Neuronal stem cell (in vitro differentiated cells): ENCODE measurements around the gene CLIC4. TPM values are rescaled to one million over a fixed set of nuclear protein-coding genes. Genes with fewer than 3 reads are reported as not detected.
A peak's percentile ranks its signal among the peaks of the same experiment; 100 is the strongest.

Experiments
- DNase-seq: peaks from one replicate; pipeline ENCODE4 v3.0.0-alpha.2; 2013; ENCODE audit warnings: low spot score
- H2AFZ ChIP-seq: one replicate; pipeline ENCODE4 v1.6.1; 2013; ENCODE audit warnings: mild to moderate bottlenecking, low read length, inconsistent platforms
- H2AK5ac ChIP-seq: 2 replicates; pipeline ENCODE4 v1.6.1; 2013; ENCODE audit warnings: low read depth, mild to moderate bottlenecking, inconsistent platforms, low read length, moderate library complexity, mixed read lengths
- H2BK120ac ChIP-seq: 2 replicates; pipeline ENCODE4 v1.6.1; 2013; ENCODE audit warnings: low read depth, mild to moderate bottlenecking, inconsistent platforms, low read length, moderate library complexity, mixed read lengths
- H2BK12ac ChIP-seq: one replicate; pipeline ENCODE4 v1.6.1; 2013; ENCODE audit warnings: low read length, inconsistent platforms
- H2BK15ac ChIP-seq: 2 replicates; pipeline ENCODE4 v1.6.1; 2013; ENCODE audit warnings: mild to moderate bottlenecking, low read length, inconsistent platforms, mixed read lengths
- H2BK5ac ChIP-seq: one replicate; pipeline ENCODE4 v1.6.1; 2013; ENCODE audit warnings: inconsistent platforms, mild to moderate bottlenecking, low read length, moderate library complexity
- H3K14ac ChIP-seq: one replicate; pipeline ENCODE4 v1.6.1; 2013; ENCODE audit warnings: low read length, inconsistent platforms
- H3K18ac ChIP-seq: 2 replicates; pipeline ENCODE4 v1.6.1; 2013; ENCODE audit warnings: low read length, inconsistent platforms
- H3K23ac ChIP-seq: 2 replicates; pipeline ENCODE4 v1.6.1; 2013; ENCODE audit warnings: low read depth, mild to moderate bottlenecking, mixed read lengths, low read length, inconsistent platforms; ENCODE audit not compliant: poor library complexity
- H3K27ac ChIP-seq: replicated peaks from 3 replicates; pipeline ENCODE4 v1.5.1; 2013; ENCODE audit warnings: low read length, inconsistent platforms
- H3K27me3 ChIP-seq, 3 experiments: 2 replicates each; pipeline ENCODE4 v1.6.1; 2013; ENCODE audit warnings: low read length in 3 of 3, mild to moderate bottlenecking in 2 of 3, inconsistent platforms in 1 of 3, low read depth in 1 of 3, mixed read lengths in 1 of 3, moderate library complexity in 1 of 3; ENCODE audit not compliant: control insufficient read depth in 3 of 3, insufficient read depth in 3 of 3
- H3K36me3 ChIP-seq, 2 donors: replicated peaks in 1 of 2; 2 replicates each; pipeline ENCODE4 v1.6.1; 2013; ENCODE audit warnings: low read length in 2 of 2; ENCODE audit not compliant: control insufficient read depth in 2 of 2, insufficient read depth in 2 of 2
- H3K4ac ChIP-seq: 2 replicates; pipeline ENCODE4 v1.6.1; 2013; ENCODE audit warnings: inconsistent platforms, mild to moderate bottlenecking, low read length, moderate library complexity
- H3K4me1 ChIP-seq, 2 donors: 1 replicate in 1 of 2; 2 replicates in 1 of 2; pipeline ENCODE4 v1.6.1; 2013; ENCODE audit warnings: low read length in 2 of 2, low read depth in 1 of 2; ENCODE audit not compliant: control insufficient read depth in 2 of 2, insufficient read depth in 1 of 2
- H3K4me2 ChIP-seq: one replicate; pipeline ENCODE4 v1.6.1; 2013; ENCODE audit warnings: mild to moderate bottlenecking, low read length, inconsistent platforms; ENCODE audit not compliant: insufficient read depth, poor library complexity, severe bottlenecking
- H3K4me3 ChIP-seq, 2 donors: 2 replicates each; pipeline ENCODE4 v1.5.1; 2013; ENCODE audit warnings: low read length in 2 of 2, mild to moderate bottlenecking in 2 of 2, inconsistent platforms in 1 of 2, moderate library complexity in 1 of 2
- H3K79me1 ChIP-seq: one replicate; pipeline ENCODE4 v1.6.1; 2013; ENCODE audit warnings: low read depth, mild to moderate bottlenecking, inconsistent platforms, low read length, moderate library complexity
- H3K9ac ChIP-seq: one replicate; pipeline ENCODE4 v1.6.1; 2013; ENCODE audit warnings: mild to moderate bottlenecking, low read depth, low read length, inconsistent platforms; ENCODE audit not compliant: poor library complexity
- H3K9me3 ChIP-seq, 2 donors: replicated peaks in 1 of 2; 2 replicates each; pipeline versions ENCODE3 to v1.6.1; 2013; ENCODE audit warnings: low read length in 2 of 2, mild to moderate bottlenecking in 2 of 2, inconsistent platforms in 1 of 2, low read depth in 1 of 2, mixed read lengths in 1 of 2, moderate library complexity in 1 of 2; ENCODE audit not compliant: control insufficient read depth in 2 of 2, insufficient read depth in 1 of 2
- H4K8ac ChIP-seq: one replicate; pipeline ENCODE4 v1.6.1; 2013; ENCODE audit warnings: low read depth, mild to moderate bottlenecking, inconsistent platforms, low read length, moderate library complexity
- H4K91ac ChIP-seq: one replicate; pipeline ENCODE4 v1.6.1; 2013; ENCODE audit warnings: low read length, low read depth, mild to moderate bottlenecking, inconsistent platforms; ENCODE audit not compliant: poor library complexity
- WGBS, 2 donors: extraction: QIAGEN DNeasy Blood & Tissue Kit; methylation state at CpG; one replicate each; pipeline ENCODE4 v1.1.7; 2013; ENCODE audit warnings: missing lambda C conversion rate in 2 of 2, mixed read lengths in 1 of 2; ENCODE audit not compliant: insufficient read length in 2 of 2, insufficient replicate concordance in 1 of 2; ENCODE audit errors: extremely low coverage in 2 of 2; 5-methylcytosine and 5-hydroxymethylcytosine counted together
- polyA plus RNA-seq, 2 experiments: library from polyadenylated mRNA; stranded (reverse); fragments of 200-250 nt; gene quantifications; one replicate each; pipeline ENCODE4 v1.2.3, GENCODE V29; 2013

The CLIC4 gene
- 102 TPM for polyA plus RNA-seq (2013, experiment 1 of 2)
- polyA plus RNA-seq (2013, experiment 2 of 2) = 104 TPM

DNA sequence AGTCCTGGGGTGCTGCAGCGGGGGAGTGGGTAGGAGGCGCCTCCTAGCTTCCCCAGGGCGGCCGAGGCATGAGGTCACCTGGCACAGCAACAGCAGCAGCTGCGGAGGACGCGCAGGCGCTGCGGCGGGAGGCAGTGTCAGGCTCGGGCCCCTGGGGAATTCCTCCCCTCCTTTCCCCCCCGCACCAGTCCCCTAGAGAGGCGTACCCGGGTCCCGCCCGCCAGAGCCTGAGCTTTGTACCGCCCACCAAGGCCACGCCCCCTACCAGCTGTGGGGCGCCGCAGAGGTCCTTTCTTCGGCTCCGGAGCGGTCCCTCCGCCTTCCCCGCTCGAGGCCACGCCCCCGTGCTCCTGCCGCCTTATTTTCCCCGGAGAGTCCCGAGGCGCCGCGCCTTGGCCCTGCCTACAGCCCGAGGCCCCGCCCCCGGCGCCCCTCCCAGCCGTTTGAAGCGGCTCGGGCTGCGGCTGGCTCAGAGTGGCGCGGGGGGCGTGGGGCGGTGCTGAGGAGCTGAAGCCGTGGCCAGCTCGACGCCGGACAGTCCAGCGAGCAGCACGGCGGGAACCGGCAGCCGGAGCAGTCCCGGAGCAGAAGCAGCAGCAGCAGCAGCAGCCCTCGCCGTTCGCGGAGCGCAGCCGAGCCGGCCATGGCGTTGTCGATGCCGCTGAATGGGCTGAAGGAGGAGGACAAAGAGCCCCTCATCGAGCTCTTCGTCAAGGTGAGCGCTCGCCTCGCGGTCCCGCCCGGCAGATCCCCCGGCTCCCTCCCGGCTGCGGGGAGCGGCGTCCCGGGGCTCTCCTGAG is at the start of gene CLIC4:
CLIC4 (plus strand) TSS at position 537 of the 800 bp plus-strand sequence; CDS start at position 644, 107 bp downstream.
- Histone ChIP-seq H3K4me1 (peaks cover 10 to 18% of the 10 kb centered on the region in 2 donors), H3K9me3 (peaks cover 0 to 3% of the 10 kb centered on the region in 2 donors), H3K4me2 (peak within 1 kb of the TSS; percentile 48), H2BK120ac (no peak within 1 kb of the TSS), H3K27me3 (no peaks in the 10 kb centered on the region), H3K14ac (peak within 1 kb of the TSS; percentile 78), H3K4me3 (peak within 1 kb of the TSS; percentile 72 to 100), H3K23ac (peak within 1 kb of the TSS; percentile 98), H4K8ac (no peak within 1 kb of the TSS), H2AK5ac (peak within 1 kb of the TSS; percentile 92), H3K18ac (peak within 1 kb of the TSS; percentile 98), H3K27ac (peak within 1 kb of the TSS; percentile 80), H2AFZ (peak within 1 kb of the TSS; percentile 79), H2BK15ac (no peak within 1 kb of the TSS), H3K4ac (no peak within 1 kb of the TSS), H4K91ac (no peak within 1 kb of the TSS), H2BK5ac (peak within 1 kb of the TSS; percentile 59), H3K36me3 (peaks cover 1 to 18% of the 10 kb centered on the region in 2 donors), H3K9ac (peak within 1 kb of the TSS; percentile 99), H2BK12ac (no peak within 1 kb of the TSS), H3K79me1 (peaks cover 1% of the 10 kb centered on the region)
- WGBS, 2 donors = no CpG with 5 or more reads among the region's 80 CpGs
- peak; percentile 100 for DNase-seq

DNA sequence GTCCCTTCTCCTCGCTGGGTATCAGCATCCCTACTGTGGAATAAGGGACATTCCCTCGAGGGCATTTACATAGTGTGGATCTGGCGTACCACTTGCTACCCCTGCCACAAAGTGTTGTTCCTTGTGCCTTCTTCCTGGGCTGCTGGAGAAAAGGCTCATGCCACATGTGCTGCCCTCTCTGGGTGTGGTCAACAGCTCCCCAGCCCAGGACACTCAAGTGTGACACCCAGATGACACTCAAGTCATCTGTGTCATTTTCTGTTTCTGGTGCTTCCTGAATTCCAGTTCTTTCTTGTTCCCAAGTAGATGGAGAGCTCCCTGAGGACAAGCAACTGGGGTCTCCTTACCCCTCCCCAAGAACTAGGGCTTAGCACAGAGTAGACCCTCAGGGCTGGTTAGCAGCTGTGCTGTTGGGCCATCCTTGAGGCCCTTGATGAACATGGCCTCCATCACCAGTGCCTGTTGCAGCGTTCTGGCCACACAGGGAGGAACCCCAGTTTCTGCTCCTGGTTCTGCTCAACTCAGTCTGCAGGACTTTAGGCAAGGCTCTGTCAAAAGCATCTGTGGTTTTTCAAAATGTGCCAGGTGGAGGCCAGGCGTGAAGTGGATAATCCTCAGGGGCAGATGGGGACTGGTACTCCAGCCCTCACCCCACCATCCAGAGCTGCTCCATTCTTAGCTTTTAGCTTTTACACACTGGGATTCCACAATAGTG is 49.0 kb upstream of the CLIC4 start:
- Histone ChIP-seq H4K91ac (no peak overlapping the region), H3K23ac (no peak overlapping the region), H3K4me2 (no peak overlapping the region), H3K27ac (no peak overlapping the region), H3K27me3 (no peaks in the 10 kb centered on the region), H3K4ac (no peak overlapping the region), H2BK120ac (no peak overlapping the region), H3K4me1 (no peaks in the 10 kb centered on the region), H2AFZ (no peak overlapping the region), H3K14ac (no peak overlapping the region), H4K8ac (no peak overlapping the region), H3K4me3 (no peak overlapping the region), H2BK15ac (no peak overlapping the region), H2BK12ac (no peak overlapping the region), H3K79me1 (no peaks in the 10 kb centered on the region), H3K18ac (no peak overlapping the region), H2BK5ac (no peak overlapping the region), H3K9ac (no peak overlapping the region), H3K36me3 (no peaks in the 10 kb centered on the region), H2AK5ac (peak overlapping the region; percentile 82), H3K9me3 (peaks cover 0 to 1% of the 10 kb centered on the region in 2 donors)
- no peak for DNase-seq
- WGBS, 2 donors = no CpG with 5 or more reads among the region's 5 CpGs

DNA sequence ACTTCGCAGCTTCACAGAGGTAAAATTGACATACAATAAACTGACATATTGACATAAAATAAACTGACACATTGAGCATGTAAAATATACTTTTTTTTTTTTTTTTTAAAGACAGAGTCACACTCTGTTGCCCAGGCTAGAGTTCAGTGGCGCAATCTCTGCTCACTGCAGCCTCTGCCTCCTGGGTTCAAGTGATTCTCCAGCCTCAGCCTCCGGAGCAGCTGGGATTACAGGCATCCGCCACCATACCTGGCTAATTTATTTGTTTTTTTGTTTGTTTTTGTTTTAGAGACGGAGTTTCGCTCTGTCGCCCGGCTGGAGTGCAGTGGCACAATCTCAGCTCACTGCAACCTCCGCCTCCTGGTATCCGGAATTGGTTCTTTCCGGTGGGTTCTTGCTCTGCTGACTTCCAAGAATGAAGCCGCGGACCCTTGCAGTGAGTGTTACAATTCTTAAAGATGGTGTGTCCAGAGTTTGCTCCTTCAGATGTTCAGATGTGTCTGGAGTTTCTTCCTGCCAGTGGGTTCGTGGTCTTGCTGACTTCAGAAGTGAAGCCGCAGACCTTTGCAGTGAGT is 48.4 kb upstream of the CLIC4 start:
- Histone ChIP-seq H3K18ac (no peak overlapping the region), H2BK15ac (no peak overlapping the region), H3K4me3 (no peak overlapping the region), H3K4ac (no peak overlapping the region), H3K27me3 (no peaks in the 10 kb centered on the region), H3K79me1 (no peaks in the 10 kb centered on the region), H2AFZ (peak overlapping the region; percentile 49), H3K4me2 (no peak overlapping the region), H3K9me3 (no peaks in the 10 kb centered on the region), H4K8ac (no peak overlapping the region), H2AK5ac (no peak overlapping the region), H2BK5ac (no peak overlapping the region), H3K4me1 (no peaks in the 10 kb centered on the region), H2BK12ac (no peak overlapping the region), H3K14ac (no peak overlapping the region), H3K27ac (no peak overlapping the region), H3K23ac (no peak overlapping the region), H3K9ac (no peak overlapping the region), H2BK120ac (no peak overlapping the region), H4K91ac (no peak overlapping the region), H3K36me3 (no peaks in the 10 kb centered on the region)
- WGBS, 2 donors = no CpG with 5 or more reads among the region's 15 CpGs
- DNase-seq = no peak
